Measurements from ENCODE around the gene ITSN2.
A peak's percentile ranks its signal among the peaks of the same experiment; 100 is the strongest.

Gene ITSN2

DNA sequence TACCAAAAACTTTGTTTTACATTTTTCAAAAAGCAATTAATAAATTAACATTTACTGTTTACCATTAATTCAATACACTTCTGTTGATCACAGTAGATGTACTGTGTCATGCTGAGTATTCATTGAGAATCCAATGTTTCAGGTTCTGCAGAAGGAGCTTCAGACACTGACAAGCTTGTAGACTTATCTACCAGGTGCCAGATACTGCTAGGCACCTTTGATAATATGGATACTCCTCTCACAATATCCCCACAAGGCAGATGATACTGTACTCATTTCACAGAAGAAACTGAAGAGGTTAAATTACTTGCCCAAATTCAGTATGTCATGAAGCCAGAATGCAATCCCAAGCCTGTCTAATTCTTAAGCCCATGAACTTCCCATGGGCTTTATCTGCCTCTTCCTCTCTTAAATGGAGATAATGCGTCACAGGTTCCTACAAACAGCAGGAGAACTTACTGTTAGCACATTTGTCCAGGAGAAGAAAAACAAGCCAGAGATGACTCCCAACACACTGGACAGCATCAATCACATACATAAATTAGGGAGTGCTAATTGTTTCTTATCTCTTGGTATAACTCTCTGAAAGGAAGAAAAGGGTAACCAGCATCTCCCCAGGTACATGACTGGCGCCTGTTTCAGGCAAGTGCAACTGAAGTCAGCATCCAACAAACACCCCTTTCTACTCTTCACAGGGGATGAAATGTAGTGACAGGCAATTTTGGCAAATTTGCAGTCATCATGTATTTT is 27.4 kb downstream of the ITSN2 start:
- DNase-seq = no peak

DNA sequence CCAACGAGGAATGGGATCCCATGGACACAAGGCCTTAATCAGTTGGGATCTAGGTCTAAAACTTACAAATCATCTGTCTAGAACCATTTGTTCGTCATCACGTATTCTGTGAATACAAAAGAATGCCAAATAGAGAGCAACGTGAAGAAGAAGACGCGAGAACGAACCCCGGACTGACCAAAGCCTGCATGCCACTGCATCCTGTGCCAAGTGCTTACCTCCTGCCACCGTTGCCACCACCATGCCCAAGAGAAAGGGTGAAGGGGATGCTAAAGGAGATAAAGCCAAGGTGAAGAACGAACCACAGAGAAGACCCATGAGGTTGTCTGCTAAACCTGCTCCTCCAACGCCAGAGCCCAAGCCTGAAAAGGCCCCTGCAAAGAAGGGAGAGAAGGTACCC is 30.2 kb downstream of the ITSN2 start:
- no peak for DNase-seq

DNA sequence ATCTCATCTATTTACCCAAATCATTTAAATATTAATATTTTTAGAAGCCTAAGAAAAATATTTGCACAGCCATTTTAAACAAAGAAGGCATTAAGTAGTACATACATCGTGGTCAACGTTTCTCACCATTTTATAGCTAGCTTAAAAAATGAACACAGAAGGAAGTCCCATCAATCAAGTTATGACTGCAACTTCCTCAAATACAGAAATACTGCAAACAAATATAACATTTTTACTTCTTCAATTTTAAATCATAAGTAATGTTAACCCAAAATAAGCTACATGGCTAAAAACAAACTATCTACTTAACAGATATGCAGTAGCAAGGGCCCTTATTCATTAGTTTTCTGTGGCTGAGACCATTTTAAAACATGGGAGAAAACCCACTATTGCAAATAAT is 30.6 kb downstream of the ITSN2 start:
- no peak for DNase-seq

DNA sequence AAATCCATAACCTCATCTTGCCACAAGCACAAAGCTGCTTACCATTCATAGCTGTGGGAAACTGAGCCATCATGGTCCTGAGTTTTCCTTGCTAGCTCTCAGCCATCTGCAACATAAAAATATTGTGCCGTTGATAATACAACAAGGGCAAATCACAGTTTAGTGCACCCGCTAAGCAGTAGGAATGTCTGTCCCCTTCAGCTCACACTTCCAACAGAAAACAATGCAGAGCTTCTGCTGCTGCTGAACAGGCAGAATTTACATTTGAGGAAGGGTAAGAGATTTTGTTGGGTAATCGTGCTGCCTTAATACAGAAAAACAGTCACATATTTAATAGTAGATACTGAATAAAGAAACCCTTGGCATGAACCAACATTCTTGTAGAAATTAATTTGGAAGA is 32.3 kb downstream of the ITSN2 start:
- DNase-seq = no peak

DNA sequence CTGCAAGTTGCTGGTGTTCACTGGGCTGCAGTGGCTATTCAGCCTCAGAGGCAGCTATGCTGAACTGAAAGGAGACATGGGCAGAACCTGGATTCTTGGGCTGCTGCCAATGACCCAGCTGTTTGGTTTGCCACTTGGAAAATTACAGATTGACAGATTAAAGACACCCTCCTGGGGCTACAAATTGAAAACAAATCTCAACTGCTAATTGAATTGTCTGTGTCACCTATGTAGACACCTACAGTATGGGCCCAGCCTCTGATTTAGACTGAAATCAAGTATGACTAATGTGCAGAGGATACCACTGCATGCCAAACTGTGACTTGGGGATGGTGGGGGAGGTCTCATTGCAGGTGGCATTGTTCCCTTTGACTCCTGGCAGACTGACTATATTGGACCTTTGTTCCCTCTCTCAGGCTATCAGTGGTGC is 42.8 kb downstream of the ITSN2 start:
- peak; percentile 6 for DNase-seq

DNA sequence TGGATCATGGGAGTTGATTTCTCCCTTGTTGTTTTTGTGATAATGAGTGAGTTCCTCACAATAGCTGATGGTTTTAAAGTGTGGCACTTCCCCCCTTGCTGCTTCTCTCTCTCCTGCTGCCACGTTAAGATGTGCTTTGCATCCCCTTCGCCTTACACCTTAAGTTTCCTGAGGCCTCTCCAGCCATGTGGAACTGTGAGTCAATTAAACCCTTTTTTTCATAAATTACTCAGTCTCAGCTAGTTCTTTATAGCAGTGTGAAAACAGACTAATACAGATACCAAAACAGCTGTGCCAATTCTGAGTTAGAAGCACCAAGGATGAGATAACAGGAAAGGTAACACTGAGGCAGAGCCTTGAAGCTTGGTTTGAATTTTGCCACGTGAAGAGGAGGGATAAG is 44.7 kb downstream of the ITSN2 start:
- no peak for DNase-seq

DNA sequence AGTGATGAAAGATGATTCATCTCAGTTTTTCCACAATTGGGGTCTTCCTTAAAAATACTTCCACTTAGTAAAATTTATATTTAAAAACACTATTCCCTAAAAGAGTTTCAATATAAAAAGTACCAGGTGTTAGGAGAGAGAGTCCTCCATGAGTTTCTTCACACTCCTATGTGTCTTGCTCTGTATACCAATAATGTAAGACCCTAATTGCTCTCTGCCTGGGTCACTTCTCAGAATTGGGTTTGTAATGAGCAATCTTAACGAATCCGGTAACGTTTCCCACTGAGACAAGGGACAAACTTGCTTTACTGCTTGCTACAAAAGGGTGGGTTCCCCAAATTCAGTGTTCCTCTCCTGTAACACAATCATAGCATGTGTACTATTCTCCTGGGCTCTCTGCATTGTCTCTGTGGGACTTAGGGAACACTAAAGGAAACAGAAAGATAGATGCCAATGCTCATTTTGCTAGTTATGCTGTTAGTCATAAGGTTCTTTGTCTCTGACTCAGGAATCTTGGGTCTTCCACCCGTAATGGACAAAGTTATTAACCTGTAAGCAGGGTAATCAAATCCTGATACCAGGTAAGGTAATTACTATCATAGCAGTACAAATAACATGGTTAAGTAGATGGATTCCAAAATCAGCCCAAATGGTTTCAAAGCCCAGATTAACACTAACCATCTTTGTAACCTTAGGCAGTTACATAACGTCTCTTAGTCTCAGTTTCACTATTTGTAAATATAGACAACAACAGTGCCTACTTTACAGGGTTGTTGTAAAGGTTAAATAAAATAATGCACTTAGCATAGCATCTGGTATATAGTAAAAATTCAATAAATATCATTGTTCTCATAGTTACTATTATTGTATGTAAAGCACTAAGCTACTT is 46.3 kb downstream of the ITSN2 start:
- DNase-seq = no peak

DNA sequence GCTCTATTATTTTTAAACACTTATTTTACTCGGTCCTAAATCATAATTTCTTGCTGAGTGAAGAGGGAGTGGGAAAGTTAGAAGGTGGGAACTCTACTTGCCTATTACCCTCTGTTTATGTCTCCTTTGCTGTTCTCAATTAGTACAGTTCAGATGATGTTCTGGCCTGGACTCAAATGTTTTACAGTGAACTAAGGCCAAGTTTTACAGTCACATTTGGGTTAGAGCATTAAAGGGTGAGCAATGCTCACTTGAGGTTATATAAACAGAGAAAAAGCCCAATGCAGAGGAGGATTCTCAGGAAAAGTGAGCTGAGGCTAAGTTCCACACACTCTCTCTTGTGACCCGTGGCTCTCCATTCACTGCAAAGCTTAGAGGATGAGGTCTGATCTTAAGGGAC is 52.4 kb downstream of the ITSN2 start:
- no peak for DNase-seq

DNA sequence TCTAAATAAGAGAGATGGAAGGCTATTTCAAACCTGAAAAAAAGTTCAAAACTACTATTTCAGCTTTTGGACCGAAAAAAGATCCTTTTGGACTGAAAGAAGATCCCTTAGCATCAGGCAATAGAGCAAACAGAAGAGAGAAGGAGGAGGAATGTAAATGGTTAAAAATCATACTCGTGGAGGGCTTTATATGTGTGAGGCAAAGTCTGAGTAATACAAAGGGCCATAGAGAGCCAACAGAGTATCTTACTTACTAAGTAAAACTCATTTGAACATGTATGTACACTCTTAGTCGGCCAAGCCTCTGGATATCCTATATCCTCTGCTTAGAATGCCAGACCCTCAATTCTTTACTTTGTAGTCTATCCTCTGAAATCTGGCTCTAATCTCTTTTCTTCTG is 55.7 kb downstream of the ITSN2 start:
- DNase-seq = no peak

DNA sequence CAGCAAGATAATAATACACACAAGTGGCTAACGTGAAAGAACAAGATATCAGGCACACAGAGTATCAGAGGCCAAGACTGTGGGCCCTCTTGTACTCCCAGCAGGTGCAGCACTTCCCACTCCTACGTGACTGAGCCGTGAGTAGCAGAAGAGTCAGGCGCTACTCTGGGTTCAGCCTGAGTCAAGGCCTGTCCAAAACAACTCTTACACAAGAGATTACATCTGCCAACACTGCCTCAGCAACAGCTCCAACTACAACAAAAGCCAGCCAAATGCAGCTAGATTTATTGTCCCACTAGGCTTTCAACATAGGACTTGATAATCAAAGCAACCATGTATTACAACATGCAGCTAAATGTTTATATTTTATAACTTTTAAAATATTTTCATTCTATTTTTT is 56.2 kb downstream of the ITSN2 start:
- no peak for DNase-seq

DNA sequence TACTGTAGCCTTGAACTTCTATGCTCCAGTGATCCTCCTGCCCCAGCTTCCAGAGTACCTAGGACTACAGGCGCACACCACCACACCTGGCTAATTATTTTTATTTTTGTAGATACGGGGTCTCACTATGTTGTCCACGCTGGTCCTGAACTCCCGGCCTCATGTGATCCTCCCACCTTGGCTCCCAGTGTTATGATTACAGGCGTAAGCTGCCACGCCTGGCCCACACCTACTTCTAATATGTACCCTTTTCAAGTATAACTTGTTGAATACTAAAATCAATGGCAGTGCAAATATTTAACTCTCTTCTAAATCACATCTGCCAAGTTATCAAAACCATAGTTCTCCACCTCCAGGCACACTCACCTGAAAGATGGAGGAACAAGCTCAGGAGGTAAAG is 58.7 kb downstream of the ITSN2 start:
- no peak for DNase-seq

DNA sequence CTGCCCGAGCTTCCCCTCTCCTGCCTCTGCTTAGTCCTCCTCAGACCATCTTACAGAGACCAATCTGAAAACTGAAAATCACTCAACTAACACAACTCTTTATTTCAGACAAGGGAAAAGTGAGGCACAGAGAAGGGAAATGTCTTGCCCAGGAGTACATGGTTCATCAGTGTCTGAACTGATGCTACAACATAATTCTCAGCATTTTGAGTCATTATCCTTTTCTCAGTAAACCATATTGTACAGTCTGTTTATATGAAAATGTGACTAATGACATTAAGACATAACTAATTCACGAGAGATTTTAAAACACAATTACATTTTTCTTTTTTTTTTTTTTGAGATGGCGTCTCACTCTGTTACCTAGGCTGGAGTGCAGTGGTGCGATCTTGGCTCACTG is 62.7 kb downstream of the ITSN2 start:
- DNase-seq = no peak

DNA sequence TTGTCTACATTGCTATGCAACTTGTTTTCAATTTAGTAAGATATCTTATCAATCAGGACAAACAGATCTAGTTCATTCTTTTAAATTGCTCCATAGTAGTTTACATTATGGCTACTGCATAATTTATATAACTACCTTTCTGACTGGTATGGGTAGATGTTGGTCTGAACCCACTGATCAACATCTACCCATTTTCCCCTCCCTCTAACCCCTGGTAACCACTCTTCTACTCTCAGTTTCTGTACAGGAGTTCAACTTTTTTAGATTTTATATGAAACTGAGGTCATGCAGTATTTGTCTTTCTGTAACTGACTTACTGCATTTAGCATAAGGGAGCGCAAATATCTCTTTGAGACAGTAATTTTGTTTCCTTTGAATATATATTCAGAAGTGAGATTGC is 73.2 kb downstream of the ITSN2 start:
- DNase-seq = no peak

DNA sequence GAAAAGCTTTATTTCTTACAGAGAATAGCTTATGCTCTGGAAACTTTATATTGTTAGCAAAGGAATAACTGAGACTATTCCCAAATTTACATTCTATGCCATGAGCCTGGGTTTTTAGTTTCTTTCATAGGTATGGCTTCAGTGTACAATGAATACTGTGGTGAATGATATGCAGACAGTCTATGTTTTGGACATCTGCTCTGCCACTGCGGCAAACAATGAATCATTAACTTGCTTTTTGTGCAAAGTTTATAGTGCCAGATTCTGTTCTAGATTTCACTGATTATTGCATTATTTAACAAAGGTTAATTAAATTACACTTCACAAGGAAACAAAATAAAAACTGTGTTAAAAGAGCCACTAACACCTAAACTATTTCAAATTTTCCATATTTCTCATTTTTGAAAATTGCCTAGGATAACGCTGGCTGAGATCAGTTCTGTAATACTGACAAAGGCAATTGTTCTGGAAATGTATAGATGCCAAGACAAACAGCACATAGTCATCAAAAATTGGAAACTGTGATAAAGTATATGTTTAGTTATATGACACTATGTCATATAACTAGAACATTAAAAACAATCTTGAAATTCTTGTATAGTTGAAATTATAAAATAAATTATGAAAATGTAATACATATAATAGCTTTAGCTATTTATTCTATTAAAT is 74.7 kb downstream of the ITSN2 start:
- no peak for DNase-seq

DNA sequence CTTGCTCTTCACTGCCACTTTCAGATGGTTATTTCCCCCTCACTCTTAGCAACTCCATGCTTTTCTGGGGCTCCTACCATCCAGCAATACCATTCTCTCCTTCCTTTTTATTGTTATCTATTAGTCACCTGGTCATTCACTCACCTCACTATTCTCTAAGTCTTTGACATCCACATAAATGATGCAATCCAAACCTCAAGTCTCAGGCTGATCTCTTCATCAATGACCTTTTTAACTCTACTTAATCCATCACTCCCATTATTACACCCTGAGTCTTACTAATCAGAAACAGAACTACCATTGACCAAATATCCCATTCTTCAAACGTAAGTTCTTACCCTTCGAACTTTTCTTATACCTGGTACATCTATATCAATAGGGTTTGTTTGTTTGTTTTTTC is 79.7 kb downstream of the ITSN2 start:
- no peak for DNase-seq

DNA sequence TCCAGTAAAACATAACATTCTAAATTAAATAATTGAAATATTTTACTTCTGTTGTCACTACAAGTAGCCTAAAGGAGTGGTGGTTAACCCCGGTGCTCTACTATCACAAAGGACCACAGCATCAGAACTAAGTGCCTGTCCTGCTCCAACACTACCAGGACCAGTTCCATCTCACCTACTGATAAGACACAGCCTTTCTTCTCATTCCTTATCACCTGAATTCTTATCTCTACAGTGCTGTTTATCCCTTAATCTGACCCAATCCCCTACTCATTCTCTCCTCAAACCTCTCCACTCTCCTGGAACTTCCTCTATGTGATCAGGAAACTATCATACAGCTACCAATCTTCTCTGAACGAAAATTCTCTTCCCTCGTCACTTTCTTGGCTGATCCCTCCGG is 80.2 kb downstream of the ITSN2 start:
- no peak for DNase-seq

DNA sequence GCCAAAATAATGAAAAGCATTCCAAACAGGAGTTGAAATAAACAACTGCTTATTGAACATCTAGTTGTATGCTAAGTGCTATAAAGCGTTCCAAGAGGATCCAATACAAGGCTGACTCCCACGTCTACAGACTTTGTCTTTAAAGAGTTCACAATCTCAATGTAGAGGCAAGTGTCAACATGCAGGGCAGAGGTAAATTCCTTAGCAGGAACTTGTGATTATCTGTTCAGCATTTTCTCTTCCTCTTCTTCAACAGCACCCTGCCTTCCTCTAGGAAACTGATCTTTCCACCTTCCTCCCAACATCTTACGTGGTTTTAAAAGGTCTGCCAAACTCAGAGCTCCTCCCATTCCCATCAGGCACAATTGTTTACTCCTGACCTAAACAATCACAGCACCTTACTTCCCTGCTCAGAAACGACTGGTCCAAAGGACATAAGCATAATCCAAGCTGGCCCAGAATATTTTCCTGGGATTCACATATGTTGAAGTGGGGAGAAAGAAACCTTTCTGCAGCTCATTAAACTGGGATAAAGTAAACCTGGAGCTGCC is 83.9 kb downstream of the ITSN2 start:
- DNase-seq = no peak

DNA sequence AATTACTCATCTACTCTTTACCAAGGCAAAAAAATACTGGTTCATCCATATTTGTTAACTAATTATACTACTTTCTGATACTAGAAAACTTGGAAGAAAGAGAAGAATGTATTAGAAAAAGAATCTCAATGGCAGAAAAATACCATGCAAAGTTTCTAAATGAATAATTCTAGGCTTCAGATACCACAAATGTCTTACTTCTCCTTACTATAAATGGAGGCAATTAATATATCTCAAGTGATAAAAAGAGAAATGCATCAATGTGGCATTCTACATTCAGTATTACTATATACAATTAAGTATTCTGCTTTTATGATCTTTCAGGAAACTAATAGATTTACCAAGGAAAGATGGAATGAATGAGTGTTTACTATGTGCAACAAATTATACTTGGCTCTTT is 85.5 kb downstream of the ITSN2 start:
- DNase-seq = no peak

DNA sequence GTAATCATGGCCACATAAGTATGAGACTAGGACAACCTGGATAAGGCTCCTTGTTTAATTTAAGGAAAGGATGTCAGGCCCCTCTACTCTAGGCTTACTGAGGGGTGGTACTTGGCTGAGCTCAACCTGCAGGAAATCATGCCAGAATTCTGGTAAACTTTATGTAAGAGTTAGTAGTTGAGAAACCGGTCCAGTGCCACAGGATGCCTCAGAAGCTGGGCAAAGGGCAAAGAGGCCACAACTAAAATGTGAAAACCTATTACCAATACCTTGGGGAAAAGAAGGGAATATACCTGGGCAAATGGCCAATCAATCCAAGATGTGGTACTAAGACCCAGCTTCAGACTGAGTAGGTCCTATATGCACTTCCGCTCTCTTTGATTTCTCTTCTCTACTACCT is 86.7 kb downstream of the ITSN2 start:
- DNase-seq = no peak

DNA sequence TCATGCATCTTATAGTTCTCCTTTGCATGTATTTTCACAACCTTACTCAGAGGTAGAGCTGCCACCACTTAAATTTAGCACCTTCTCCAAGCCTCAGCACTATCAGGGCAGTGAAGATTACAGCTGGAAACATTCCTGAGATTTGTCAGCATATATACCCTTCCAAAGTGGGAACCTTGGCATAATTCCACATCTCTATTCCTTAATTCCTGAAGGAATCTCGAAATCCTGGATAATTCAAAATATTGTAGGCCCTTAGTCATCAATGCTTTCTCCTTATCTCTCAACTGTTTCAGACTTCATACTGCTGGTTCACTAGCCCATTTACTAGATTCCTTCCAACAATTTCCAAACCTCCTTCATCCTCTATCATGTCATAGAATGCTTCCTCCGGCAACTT is 87.4 kb downstream of the ITSN2 start:
- DNase-seq = no peak

DNA sequence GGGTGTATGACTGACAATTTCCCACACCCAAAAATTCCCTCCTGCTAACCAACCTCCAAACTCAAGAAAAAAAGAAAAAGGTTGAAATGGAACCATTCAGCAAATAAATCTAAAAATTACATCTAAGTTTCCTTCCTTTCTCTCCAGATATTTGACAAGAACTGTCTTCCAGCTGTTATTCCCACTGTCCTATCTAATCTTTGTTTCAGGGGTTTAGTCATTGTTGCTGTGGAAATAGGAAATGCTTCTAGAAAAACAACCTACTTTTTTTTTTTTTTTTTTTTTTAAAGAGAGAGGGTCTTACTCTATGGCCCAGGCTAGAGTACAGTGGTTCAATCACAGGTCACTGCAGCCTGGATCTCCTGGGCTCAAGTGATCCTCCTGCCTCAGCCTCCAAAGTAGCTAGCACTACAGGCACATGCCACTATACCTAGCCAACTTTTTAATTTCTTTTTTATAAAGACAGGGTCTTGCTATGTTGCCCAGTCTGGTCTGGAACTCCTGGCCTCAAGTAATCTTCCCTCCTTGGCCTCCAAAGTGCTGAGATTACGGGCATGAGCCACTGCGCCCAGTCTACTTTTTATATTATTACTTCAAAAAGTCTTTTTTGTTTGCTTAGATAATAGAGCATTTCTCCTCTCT is 88.1 kb downstream of the ITSN2 start:
- no peak for DNase-seq

DNA sequence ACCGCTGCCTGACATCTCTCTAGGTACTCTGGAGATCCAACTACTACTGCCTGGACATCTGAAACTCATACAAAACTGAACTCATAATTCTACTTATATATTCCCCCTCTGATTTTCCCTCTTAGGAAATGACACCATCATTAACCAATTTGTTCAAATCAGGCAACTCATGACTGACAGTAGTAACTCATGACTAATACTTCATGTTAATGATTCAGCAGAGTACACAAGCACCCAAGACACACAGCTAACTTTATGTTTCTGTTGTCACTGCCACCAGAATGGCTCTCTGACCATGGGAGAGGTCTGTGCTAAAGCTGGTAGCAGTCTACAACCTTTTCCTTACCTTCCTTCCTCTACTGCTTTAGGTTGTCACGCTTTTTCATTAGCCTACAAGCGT is 91.1 kb downstream of the ITSN2 start:
- DNase-seq = no peak

DNA sequence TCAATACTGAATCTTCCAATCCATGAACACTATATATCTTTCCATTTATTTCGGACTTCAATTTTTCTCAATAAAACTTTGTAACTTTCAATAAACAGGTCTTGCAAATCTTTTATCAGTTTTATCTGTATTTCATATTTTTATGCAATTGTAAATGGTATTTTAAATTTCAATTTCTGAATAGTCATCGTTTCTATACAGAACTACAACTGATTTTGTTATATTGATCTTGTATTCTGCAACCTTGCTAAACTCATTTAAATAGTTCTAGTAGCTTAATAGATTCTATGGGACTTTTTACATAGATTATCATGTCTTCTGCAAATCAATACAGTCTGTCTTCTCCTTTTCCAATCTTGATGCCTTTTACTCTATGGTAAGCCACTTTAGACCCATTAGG is 95.1 kb downstream of the ITSN2 start:
- DNase-seq = no peak

Measured in NCI-H748 treated with DMSO at 0.1 percent for 48 hours (cell line).